Vagina (tissue), 2 donors: Measurements from ENCODE around the gene ADAM8.

Experiments
- CTCF ChIP-seq, 3 experiments: fragments of 450-650 bp in 2 of 3; fragments of 200-600 bp in 1 of 3; sonication (generic) in 1 of 3; IDR thresholded peaks; one replicate each; pipeline ENCODE4 v1.5.1; 2017 to 2019; ENCODE audit warnings: antibody characterized with exemption in 3 of 3, mild to moderate bottlenecking in 2 of 3, moderate library complexity in 2 of 3
- POLR2A ChIP-seq, 2 donors: fragments of 450-650 bp; IDR thresholded peaks; one replicate each; pipeline ENCODE4 v1.6.1; 2017; ENCODE audit warnings: antibody characterized with exemption in 2 of 2, mild to moderate bottlenecking in 2 of 2, moderate library complexity in 2 of 2
- POLR2AphosphoS5 ChIP-seq, 2 donors: sonication (generic); formaldehyde crosslinking; IDR thresholded peaks; one replicate each; pipeline ENCODE4 v1.9.0; 2017; ENCODE audit warnings: antibody characterized with exemption in 2 of 2, mild to moderate bottlenecking in 2 of 2, low read depth in 1 of 2; ENCODE audit not compliant: insufficient read depth in 1 of 2

- TF ChIP-seq CTCF (IDR thresholded peaks at IDR 0.05) (no peak), POLR2A (IDR thresholded peaks at IDR 0.05) (no peak), POLR2AphosphoS5 (IDR thresholded peaks at IDR 0.05; ENCODE audit: insufficient read depth in 1 of 2, low read depth in 1 of 2) (no peak)
These were observed 1.4 kb upstream of the ADAM8 start for GRCh38 chr10:133277993-133278576.
